SK-N-SH treated with all-trans-retinoic acid at 6 μM for 48 hours (cell line): ENCODE data around the gene TBXAS1.

Experiments used
- ATAC-seq: fragments of 200-7000 bp; cut with Tn5 transposase; 3 replicates; pipeline ENCODE4 v1.9.1; 2020; ENCODE audit warnings: mild to moderate bottlenecking, moderate library complexity
- ARNTL ChIP-seq: fragments of 450-650 bp; formaldehyde crosslinking; IDR thresholded peaks from 2 replicates; pipeline ENCODE4 v1.5.0; 2020; ENCODE audit warnings: low read depth, mild to moderate bottlenecking, moderate library complexity, borderline replicate concordance
- BACH2 ChIP-seq: fragments of 250-450 bp; sonication (Bioruptor Pico); IDR thresholded peaks from 2 replicates; pipeline ENCODE4 v1.9.0; 2021; ENCODE audit warnings: mild to moderate bottlenecking, borderline replicate concordance
- CSDC2 ChIP-seq: fragments of 250-450 bp; sonication (Bioruptor Pico); IDR thresholded peaks from 2 replicates; pipeline ENCODE4 v1.5.0; 2020; ENCODE audit warnings: mild to moderate bottlenecking, moderate library complexity
- ESRRG ChIP-seq: fragments of 250-450 bp; sonication (Bioruptor Pico); IDR thresholded peaks from 2 replicates; pipeline ENCODE4 v1.6.1; 2021; ENCODE audit warnings: mild to moderate bottlenecking
- GLIS3 ChIP-seq: fragments of 250-450 bp; sonication (Bioruptor Pico); IDR thresholded peaks from 2 replicates; pipeline ENCODE4 v1.5.0; 2020; ENCODE audit warnings: mild to moderate bottlenecking, moderate library complexity
- ISL1 ChIP-seq: fragments of 250-450 bp; sonication (Bioruptor Pico); IDR thresholded peaks from 2 replicates; pipeline ENCODE4 v2.1.2; 2022; ENCODE audit warnings: mild to moderate bottlenecking, moderate library complexity
- OSR1 ChIP-seq: fragments of 250-450 bp; sonication (Bioruptor Pico); IDR thresholded peaks from 2 replicates; pipeline ENCODE4 v1.8.0; 2022; ENCODE audit warnings: moderate library complexity, mild to moderate bottlenecking, inconsistent platforms
- RARB ChIP-seq: fragments of 250-450 bp; sonication (Bioruptor Pico); IDR thresholded peaks from 2 replicates; pipeline ENCODE4 v1.8.0; 2021; ENCODE audit warnings: mild to moderate bottlenecking, moderate library complexity
- SNAI2 ChIP-seq: fragments of 250-450 bp; sonication (Bioruptor Pico); IDR thresholded peaks from 2 replicates; pipeline ENCODE4 v1.5.0; 2020; ENCODE audit warnings: mild to moderate bottlenecking, moderate library complexity
- TCF4 ChIP-seq: fragments of 250-450 bp; sonication (Bioruptor Pico); IDR thresholded peaks from 2 replicates; pipeline ENCODE4 v1.8.0; 2021; ENCODE audit warnings: mild to moderate bottlenecking, moderate library complexity, borderline replicate concordance
- TOX ChIP-seq: fragments of 250-450 bp; sonication (Bioruptor Pico); IDR thresholded peaks from 2 replicates; pipeline ENCODE4 v1.8.0; 2021; ENCODE audit warnings: mild to moderate bottlenecking, moderate library complexity, borderline replicate concordance
- ZC3H10 ChIP-seq: fragments of 250-450 bp; sonication (Bioruptor Pico); IDR thresholded peaks from 2 replicates; pipeline ENCODE4 v1.5.1; 2021; ENCODE audit warnings: mild to moderate bottlenecking, moderate library complexity
- ZFP3 ChIP-seq: fragments of 250-450 bp; sonication (Bioruptor Pico); IDR thresholded peaks from 2 replicates; pipeline ENCODE4 v1.5.0; 2020; ENCODE audit warnings: mild to moderate bottlenecking, moderate library complexity
- ZNF565 ChIP-seq: fragments of 450-650 bp; formaldehyde crosslinking; conservative IDR thresholded peaks from 2 replicates; pipeline ENCODE4 v1.5.0; 2020; ENCODE audit warnings: low read depth, mild to moderate bottlenecking, moderate library complexity
- ZNF70 ChIP-seq: fragments of 450-650 bp; formaldehyde crosslinking; IDR thresholded peaks from 2 replicates; pipeline ENCODE4 v1.5.0; 2020; ENCODE audit warnings: mild to moderate bottlenecking, moderate library complexity
- ZNF8 ChIP-seq: fragments of 450-650 bp; formaldehyde crosslinking; IDR thresholded peaks from 2 replicates; pipeline ENCODE4 v1.5.0; 2020; ENCODE audit warnings: mild to moderate bottlenecking, moderate library complexity
- TF ChIP-seq, protein P1 (sequence below): fragments of 250-450 bp; sonication (Bioruptor Pico); IDR thresholded peaks from 2 replicates; pipeline ENCODE4 v1.8.0; 2021; ENCODE audit warnings: low read depth, mild to moderate bottlenecking, moderate library complexity, borderline replicate concordance
- TF ChIP-seq, protein P2 (sequence below): fragments of 250-450 bp; sonication (Bioruptor Pico); IDR thresholded peaks from 2 replicates; pipeline ENCODE4 v1.5.1; 2021; ENCODE audit warnings: mild to moderate bottlenecking, moderate library complexity
- TF ChIP-seq, protein P3 (sequence below): fragments of 250-450 bp; sonication (Bioruptor Pico); IDR thresholded peaks from 2 replicates; pipeline ENCODE4 v1.5.1; 2020; ENCODE audit warnings: low read depth, mild to moderate bottlenecking, moderate library complexity
- TF ChIP-seq, protein P4 (sequence below): fragments of 250-450 bp; sonication (Bioruptor Pico); IDR thresholded peaks from 2 replicates; pipeline ENCODE4 v1.8.0; 2020; ENCODE audit warnings: mild to moderate bottlenecking, moderate library complexity, borderline replicate concordance
- TF ChIP-seq, protein P5 (sequence below): fragments of 250-450 bp; sonication (Bioruptor Pico); IDR thresholded peaks from 2 replicates; pipeline ENCODE4 v1.5.0; 2020; ENCODE audit warnings: mild to moderate bottlenecking, moderate library complexity

The TBXAS1 gene

DNA sequence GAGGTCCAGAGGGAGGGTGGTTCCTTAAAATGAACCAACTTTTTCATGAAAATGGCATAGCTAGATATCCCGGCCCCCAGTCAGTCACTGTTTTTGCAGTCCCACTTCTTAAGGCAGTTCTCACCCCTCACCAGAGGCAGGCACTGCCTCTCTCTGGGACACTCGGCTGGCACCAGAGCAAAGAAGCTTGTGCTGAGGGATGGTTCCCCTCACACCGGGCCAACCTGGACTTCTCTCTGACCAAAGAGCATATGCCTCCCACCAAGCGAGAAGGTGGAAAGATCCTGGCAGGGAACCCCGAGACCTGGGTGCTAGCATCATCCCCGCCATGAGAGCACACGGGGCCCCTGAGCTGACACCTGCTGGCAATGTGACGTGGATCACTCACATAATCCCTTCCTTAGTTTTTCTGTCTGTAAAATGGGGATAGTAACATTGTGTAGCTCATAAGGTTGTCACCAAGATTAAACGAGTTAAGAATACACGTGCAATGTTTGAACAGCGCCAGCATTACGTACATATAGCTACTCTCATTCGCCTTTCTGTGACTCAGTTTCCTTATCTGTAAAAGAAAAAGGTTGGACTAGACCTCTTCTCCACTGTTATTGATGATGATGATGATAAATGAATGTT is 145.2 kb downstream of the TBXAS1 start:
- TF ChIP-seq, protein P1, sequence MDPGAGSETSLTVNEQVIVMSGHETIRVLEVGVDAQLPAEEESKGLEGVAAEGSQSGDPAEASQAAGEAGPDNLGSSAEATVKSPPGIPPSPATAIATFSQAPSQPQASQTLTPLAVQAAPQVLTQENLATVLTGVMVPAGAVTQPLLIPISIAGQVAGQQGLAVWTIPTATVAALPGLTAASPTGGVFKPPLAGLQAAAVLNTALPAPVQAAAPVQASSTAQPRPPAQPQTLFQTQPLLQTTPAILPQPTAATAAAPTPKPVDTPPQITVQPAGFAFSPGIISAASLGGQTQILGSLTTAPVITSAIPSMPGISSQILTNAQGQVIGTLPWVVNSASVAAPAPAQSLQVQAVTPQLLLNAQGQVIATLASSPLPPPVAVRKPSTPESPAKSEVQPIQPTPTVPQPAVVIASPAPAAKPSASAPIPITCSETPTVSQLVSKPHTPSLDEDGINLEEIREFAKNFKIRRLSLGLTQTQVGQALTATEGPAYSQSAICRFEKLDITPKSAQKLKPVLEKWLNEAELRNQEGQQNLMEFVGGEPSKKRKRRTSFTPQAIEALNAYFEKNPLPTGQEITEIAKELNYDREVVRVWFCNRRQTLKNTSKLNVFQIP (CRISPR knock-in tag) = no peak
- TF ChIP-seq, protein P2, sequence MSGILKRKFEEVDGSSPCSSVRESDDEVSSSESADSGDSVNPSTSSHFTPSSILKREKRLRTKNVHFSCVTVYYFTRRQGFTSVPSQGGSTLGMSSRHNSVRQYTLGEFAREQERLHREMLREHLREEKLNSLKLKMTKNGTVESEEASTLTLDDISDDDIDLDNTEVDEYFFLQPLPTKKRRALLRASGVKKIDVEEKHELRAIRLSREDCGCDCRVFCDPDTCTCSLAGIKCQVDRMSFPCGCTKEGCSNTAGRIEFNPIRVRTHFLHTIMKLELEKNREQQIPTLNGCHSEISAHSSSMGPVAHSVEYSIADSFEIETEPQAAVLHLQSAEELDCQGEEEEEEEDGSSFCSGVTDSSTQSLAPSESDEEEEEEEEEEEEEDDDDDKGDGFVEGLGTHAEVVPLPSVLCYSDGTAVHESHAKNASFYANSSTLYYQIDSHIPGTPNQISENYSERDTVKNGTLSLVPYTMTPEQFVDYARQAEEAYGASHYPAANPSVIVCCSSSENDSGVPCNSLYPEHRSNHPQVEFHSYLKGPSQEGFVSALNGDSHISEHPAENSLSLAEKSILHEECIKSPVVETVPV (CRISPR knock-in tag) = no peak
- no peak for TF ChIP-seq ZNF70
- TF ChIP-seq ARNTL (CRISPR knock-in tag) = no peak
- TF ChIP-seq SNAI2 = no peak
- TF ChIP-seq, protein P3, sequence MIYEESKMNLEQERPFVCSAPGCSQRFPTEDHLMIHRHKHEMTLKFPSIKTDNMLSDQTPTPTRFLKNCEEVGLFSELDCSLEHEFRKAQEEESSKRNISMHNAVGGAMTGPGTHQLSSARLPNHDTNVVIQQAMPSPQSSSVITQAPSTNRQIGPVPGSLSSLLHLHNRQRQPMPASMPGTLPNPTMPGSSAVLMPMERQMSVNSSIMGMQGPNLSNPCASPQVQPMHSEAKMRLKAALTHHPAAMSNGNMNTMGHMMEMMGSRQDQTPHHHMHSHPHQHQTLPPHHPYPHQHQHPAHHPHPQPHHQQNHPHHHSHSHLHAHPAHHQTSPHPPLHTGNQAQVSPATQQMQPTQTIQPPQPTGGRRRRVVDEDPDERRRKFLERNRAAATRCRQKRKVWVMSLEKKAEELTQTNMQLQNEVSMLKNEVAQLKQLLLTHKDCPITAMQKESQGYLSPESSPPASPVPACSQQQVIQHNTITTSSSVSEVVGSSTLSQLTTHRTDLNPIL = no peak
- no peak for TF ChIP-seq ISL1 (CRISPR knock-in tag)
- no peak for TF ChIP-seq ZFP3 (CRISPR knock-in tag)
- TF ChIP-seq RARB (CRISPR knock-in tag) = no peak
- TF ChIP-seq OSR1 = no peak
- TF ChIP-seq, protein P4, sequence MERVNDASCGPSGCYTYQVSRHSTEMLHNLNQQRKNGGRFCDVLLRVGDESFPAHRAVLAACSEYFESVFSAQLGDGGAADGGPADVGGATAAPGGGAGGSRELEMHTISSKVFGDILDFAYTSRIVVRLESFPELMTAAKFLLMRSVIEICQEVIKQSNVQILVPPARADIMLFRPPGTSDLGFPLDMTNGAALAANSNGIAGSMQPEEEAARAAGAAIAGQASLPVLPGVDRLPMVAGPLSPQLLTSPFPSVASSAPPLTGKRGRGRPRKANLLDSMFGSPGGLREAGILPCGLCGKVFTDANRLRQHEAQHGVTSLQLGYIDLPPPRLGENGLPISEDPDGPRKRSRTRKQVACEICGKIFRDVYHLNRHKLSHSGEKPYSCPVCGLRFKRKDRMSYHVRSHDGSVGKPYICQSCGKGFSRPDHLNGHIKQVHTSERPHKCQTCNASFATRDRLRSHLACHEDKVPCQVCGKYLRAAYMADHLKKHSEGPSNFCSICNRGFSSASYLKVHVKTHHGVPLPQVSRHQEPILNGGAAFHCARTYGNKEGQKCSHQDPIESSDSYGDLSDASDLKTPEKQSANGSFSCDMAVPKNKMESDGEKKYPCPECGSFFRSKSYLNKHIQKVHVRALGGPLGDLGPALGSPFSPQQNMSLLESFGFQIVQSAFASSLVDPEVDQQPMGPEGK = no peak
- no peak for TF ChIP-seq ZNF8 (CRISPR knock-in tag)
- TF ChIP-seq GLIS3 = no peak
- no peak for TF ChIP-seq CSDC2 (CRISPR knock-in tag)
- no peak for TF ChIP-seq ZC3H10 (CRISPR knock-in tag)
- no peak for ATAC-seq

DNA sequence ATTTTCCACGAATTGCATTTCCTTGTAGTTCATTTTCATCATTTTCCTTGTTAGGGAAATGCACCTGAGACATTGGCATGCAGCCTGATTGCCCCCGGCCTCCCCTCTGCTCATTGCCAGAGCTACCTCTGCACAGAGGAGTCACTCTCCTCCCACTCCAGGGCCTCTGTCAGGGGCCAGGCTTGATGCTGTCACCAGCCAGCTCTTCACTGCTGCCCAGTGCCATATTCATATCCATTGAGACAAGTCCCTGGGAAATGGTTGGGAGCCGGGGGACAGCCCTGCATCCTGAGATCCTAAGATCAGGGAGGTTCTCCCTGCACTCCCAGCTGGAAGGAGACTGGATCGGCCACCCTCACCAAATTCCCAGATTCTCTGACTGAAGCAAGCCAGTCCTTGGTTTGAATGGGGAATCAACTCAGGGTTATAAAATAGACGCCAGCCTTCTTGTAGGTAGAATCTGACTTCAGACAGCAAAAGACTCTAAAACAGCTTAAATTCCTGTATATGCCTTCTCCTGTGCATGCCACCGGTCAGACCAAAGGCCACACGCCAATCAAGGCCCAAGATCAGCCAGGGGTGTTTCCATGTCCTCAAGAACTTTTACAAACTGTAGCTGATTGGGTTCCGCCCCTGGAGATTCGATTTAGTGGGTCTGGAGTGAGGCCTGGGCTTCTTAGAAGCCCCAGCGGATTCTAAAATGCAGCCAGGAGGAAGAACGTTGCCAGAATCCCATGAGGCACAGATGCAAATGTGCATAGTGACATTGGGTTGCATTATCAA is 147.2 kb downstream of the TBXAS1 start:
- no peak for TF ChIP-seq GLIS3
- no peak for TF ChIP-seq ARNTL (CRISPR knock-in tag)
- TF ChIP-seq ESRRG (CRISPR knock-in tag) = no peak
- no peak for TF ChIP-seq TOX (CRISPR knock-in tag)
- TF ChIP-seq, protein P4 = no peak
- TF ChIP-seq ZFP3 (CRISPR knock-in tag) = no peak
- TF ChIP-seq, protein P1 (CRISPR knock-in tag) = no peak
- TF ChIP-seq ZNF565 (CRISPR knock-in tag) = no peak
- TF ChIP-seq ZNF70 = no peak
- TF ChIP-seq, protein P3 = no peak
- TF ChIP-seq TCF4 (CRISPR knock-in tag) = no peak
- TF ChIP-seq, protein P2 (CRISPR knock-in tag) = no peak
- TF ChIP-seq, protein P5, sequence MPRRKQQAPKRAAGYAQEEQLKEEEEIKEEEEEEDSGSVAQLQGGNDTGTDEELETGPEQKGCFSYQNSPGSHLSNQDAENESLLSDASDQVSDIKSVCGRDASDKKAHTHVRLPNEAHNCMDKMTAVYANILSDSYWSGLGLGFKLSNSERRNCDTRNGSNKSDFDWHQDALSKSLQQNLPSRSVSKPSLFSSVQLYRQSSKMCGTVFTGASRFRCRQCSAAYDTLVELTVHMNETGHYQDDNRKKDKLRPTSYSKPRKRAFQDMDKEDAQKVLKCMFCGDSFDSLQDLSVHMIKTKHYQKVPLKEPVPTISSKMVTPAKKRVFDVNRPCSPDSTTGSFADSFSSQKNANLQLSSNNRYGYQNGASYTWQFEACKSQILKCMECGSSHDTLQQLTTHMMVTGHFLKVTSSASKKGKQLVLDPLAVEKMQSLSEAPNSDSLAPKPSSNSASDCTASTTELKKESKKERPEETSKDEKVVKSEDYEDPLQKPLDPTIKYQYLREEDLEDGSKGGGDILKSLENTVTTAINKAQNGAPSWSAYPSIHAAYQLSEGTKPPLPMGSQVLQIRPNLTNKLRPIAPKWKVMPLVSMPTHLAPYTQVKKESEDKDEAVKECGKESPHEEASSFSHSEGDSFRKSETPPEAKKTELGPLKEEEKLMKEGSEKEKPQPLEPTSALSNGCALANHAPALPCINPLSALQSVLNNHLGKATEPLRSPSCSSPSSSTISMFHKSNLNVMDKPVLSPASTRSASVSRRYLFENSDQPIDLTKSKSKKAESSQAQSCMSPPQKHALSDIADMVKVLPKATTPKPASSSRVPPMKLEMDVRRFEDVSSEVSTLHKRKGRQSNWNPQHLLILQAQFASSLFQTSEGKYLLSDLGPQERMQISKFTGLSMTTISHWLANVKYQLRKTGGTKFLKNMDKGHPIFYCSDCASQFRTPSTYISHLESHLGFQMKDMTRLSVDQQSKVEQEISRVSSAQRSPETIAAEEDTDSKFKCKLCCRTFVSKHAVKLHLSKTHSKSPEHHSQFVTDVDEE = no peak
- TF ChIP-seq ZC3H10 (CRISPR knock-in tag) = no peak
- TF ChIP-seq OSR1 = no peak
- TF ChIP-seq BACH2 = no peak
- ATAC-seq = no peak
